Fibroblast of villous mesenchyme (primary cell): ENCODE results near the gene PFDN2. TPM values are rescaled to one million over a fixed set of nuclear protein-coding genes. Genes with fewer than 3 reads are reported as not detected.
"Not testable (repeated sequence)": the region's sequence is repeated elsewhere in the genome, so short reads cannot be mapped to it uniquely, and the experiment has no call there.

ENCODE experiments used
- DNase-seq: peaks from one replicate; pipeline ENCODE4 v3.0.0-alpha.2; 2010; ENCODE audit warnings: low read depth
- H3K4me3 ChIP-seq: 2 replicates; pipeline ENCODE4 v1.5.1; 2011; ENCODE audit warnings: low read depth, mild to moderate bottlenecking, low read length
- total RNA-seq: library from RNA; depleted of rRNA; stranded (reverse); fragments of >200 nt; gene quantifications from 2 replicates; pipeline ENCODE4 v1.2.3, GENCODE V29; 2012
- TF ChIP-seq, protein P1 (sequence below): IDR thresholded peaks from 2 replicates; pipeline ENCODE4 v1.5.1; 2012; ENCODE audit warnings: low read depth, mild to moderate bottlenecking, low read length; ENCODE audit not compliant: insufficient read depth

The PFDN2 gene
- total RNA-seq, 1 donor, result 25.9 TPM

DNA sequence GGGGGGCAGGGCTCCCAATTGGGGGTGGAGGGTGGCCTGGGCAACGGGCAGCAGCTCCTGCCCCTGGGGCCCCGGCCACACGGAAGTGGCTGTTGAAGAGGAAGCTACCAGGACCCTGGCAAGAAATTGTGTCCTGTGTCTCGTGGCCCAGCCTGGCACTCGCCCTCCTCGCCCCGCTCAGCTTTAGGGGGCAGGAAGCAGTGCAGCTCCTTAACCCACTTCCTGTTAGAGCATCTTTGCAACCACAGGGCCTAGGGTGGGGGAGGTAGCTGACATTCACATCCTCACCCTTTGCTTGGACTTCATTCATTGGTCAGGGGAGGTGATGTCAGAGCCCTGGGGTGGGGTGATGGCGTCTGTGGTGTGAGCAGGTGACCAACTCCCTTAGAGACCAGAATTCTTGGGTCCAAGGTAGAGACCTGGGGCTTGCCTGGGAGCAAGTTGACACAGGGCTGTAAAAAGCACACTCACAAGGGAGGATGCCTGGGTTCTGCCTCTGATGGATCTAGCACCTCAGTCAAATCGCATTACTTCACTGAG lies 48.0 kb downstream of the PFDN2 start, which contains the start of gene ARHGAP30:
ARHGAP30 (minus strand) TSS at position 161 of the 540 bp plus-strand sequence. CDS start 267 bp downstream, outside the sequence.
- no peak for DNase-seq

DNA sequence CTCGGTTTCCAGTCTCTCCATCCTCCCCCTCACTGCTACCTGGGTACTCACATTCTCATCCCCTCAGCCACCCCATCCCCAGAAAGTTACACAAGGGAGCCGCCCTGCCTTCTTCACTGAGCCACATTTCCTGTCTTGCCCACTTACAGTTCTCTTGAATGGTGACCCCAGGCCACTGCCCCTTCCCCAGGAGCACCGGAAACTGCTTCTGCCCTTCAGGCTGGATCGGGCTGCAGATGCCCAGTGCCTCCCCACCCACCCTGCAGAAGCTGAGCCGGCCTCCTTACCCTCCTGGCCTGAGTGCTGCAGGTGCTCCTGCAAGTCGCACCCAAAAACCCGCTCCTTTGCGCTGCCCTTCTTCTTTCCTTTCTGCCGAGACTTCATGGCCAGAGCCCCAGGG lies 48.6 kb downstream of the PFDN2 start:
- H3K4me3 ChIP-seq, result no peak overlapping the region
- TF ChIP-seq, protein P1, sequence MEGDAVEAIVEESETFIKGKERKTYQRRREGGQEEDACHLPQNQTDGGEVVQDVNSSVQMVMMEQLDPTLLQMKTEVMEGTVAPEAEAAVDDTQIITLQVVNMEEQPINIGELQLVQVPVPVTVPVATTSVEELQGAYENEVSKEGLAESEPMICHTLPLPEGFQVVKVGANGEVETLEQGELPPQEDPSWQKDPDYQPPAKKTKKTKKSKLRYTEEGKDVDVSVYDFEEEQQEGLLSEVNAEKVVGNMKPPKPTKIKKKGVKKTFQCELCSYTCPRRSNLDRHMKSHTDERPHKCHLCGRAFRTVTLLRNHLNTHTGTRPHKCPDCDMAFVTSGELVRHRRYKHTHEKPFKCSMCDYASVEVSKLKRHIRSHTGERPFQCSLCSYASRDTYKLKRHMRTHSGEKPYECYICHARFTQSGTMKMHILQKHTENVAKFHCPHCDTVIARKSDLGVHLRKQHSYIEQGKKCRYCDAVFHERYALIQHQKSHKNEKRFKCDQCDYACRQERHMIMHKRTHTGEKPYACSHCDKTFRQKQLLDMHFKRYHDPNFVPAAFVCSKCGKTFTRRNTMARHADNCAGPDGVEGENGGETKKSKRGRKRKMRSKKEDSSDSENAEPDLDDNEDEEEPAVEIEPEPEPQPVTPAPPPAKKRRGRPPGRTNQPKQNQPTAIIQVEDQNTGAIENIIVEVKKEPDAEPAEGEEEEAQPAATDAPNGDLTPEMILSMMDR, result no peak
- no peak for DNase-seq

More for the DNA sequence above, 48.0 kb downstream of the PFDN2 start, which contains the start of gene ARHGAP30:
- TF ChIP-seq, protein P1, result no peak
- H3K4me3 ChIP-seq, result no peak within 1 kb of the TSS

DNA sequence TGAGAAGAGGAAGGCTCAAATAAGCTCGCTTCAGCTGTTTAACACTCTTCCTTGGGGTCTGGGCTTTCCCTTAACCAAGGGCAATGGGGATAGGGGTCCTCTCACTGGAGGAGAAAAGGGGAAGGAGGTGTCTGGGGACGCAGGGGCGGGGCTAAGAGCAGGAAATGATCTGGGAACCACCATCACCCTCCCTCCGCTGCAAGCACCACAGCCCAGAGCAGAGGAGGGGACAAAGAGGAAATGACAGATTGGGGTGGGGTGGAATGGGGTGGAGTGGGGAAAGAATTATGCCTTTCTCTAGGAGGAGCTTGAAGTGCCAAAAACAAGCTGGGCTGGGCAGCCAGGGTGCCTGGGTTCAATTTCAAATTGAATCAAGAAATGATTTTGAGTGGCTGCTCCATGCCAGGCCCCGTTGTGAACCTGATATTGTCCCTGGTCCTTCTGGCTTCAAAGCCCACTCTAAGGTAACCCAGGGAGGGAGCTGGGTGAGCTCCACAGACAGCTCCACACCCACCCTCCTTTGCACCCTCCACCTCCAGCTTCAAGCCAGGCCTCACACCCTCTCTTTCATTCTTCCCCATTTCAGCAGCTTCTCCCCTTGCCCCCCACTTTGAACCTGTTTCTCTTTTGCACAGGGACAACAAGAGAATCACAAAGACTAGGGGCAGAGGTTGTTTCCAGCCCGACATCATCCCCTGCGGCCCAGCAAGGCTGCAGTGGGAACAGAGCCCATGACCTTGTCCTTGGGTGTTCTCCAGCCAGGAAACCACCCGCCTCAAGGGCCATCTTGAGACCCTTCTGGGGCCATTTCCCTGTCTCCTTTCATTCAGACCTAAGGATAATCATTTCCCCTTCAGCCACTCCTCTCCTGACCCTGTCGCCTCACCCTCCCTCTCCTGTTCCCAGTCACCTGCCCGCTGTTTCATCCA lies 49.3 kb downstream of the PFDN2 start:
- H3K4me3 ChIP-seq, result no peak overlapping the region
- TF ChIP-seq, protein P1, result no peak
- no peak for DNase-seq

DNA sequence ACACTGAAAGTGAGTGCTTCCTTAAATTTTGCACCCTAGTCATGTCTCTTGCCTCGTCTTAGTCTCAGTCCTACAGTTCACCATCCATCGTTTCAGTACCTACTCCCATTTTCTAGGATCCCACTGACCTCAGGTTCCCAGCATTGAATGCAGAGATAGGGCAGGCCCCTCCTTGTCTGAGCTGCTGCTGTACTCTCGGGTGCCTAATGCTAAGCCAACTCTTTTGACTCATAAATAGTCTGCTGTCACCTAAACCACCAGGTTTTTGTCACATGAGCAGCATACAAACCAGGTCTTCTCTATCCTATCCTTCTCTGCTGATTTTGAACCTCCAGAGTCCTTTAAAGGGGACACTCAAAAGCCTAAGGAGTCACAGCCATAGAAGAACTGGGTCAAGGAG lies 51.1 kb downstream of the PFDN2 start:
- DNase-seq, result no peak
- TF ChIP-seq, protein P1, result no peak
- H3K4me3 ChIP-seq, result no peak overlapping the region

DNA sequence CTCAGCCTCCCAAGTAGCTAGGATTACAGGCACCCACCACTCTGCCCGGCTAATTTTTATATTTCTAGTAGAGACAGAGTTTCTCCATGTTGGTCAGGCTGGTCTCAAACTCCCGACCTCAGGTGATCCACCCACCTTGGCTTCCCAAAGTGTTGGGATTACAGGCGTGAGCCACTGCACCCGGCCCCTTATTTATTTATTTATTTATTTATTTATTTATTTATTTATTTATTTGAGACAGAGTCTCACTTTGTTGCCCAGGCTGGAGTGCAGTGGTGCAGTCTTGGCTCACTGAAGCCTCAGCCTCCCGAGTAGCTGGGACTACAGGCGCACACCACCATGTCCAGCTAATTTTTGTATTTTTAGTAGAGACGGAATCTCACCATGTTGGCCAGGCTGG lies 52.2 kb downstream of the PFDN2 start:
- not testable (repeated sequence) for H3K4me3 ChIP-seq, DNase-seq

DNA sequence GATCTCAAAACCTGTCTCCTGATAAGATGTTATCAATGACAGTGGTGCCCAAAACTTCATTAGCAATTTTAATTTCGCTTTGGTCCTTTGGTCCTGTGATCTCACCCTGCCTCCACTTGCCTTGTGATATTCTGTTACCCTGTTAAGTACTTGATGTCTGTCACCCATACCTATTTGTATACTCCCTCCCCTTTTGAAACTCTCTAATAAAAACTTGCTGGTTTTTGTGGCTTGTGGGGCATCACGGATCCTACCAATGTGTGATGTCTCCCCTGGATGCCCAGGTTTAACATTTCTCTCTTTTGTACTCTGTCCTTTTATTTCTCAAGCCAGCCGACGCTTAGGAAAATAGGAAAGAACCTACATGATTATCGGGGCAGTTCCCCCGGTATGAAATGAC lies 53.9 kb downstream of the PFDN2 start:
- not testable (repeated sequence) for DNase-seq, H3K4me3 ChIP-seq

DNA sequence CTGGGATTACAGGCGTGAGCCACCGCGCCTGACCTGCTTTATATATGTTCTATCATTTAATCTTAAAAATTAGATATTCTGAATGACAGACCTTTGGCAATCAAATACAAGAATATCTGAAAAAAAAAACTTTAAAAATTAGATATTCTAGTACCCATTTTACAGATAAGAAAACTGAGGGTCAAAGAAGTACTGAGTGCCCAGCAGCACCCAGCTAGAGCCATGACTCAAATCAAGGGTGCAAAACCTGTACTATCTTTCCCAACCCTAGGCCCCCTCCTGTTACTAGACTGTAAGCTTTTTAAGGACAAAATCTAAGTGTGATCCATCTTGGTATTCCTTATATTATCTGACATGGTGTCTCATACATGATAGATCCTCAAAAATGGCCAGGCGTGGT lies 56.4 kb downstream of the PFDN2 start:
- no peak for DNase-seq
- TF ChIP-seq, protein P1, result no peak

DNA sequence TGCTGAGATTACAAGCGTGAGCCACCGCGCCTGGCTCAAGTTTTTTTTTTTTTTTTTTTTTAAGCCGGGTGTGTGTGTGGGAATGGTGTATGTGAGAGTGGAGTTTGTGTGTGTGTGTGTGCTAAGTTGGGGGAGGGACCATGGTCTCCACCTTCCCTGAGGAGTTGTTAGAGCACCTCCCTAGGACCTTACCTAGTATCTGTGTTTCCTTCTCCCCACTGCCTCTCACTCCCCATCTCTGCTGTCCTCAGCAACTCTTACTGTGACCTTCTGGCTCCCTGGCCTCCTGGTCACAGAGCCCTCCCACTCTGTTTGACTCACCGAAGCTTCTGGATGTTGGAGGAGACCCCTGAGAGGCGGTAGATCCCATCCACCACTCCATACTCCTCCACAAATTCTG lies 58.5 kb downstream of the PFDN2 start:
- TF ChIP-seq, protein P1, result no peak
- H3K4me3 ChIP-seq, result no peak overlapping the region
- no peak for DNase-seq

More for the DNA sequence above, 56.4 kb downstream of the PFDN2 start:
- no peak overlapping the region for H3K4me3 ChIP-seq
